Measurements from ENCODE around the gene DIP2C.
"Not testable (repeated sequence)": the region's sequence is repeated elsewhere in the genome, so short reads cannot be mapped to it uniquely, and the experiment has no call there.

The DIP2C gene

GRCh38 chr10:639751-640672 is 49.5 kb downstream of the DIP2C start:
- DNase-seq, result no peak

DNA sequence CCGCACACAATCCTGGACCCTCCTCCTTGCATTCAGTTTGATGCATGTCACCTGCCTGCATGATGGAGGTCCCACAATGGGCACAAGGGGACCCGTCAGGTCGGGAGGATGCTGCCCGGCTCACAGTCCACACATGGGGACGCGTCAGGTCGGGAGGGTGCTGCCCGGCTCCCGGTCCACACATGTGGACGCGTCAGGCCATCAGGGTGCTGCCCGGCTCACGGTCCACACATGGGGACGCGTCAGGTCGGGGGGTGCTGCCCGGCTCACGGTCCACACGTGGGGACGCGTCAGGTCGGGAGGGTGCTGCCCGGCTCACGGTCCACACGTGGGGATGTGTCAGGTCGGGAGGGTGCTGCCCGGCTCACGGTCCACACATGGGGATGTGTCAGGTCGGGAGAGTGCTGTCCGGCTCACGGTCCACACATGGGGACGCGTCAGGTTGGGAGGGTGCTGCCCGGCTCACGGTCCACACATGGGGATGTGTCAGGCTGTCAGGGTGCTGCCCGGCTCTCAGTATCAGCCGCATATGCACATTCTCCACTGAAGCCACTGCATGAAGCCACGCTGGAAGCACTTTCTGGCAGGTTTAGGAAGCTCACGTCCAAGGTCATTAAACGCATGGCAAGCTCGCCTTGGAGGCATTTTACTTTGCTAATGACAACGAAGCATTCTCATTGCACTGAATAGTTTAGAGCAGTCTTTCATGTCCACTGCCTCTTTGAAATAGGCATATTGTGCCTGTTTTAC is 50.3 kb downstream of the DIP2C start:
- DNase-seq, result no peak

- DNase-seq, result no peak
Measured at GRCh38 chr10:637771-638195, 51.7 kb downstream of the DIP2C start.

- DNase-seq, result no peak
Measured at GRCh38 chr10:637221-637620, 52.2 kb downstream of the DIP2C start.

DNA sequence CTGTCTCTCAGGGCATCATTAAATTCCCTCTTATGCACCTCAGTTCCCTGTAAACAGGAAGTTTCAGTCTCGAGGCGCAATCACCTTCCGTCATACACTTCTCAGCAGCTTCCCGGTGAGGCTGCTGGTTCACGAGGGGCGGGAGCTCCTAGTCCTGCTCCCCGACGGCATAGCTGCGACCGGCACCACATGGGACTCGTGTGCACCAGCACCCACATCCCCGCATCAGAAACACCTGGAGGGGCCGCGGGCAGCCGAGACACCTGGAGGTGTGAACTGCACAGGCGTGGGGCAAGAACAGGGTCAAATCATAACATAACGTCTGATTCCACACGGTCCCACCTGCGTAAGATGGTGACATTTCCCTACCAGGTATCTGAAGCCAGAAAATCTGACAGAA is 52.7 kb downstream of the DIP2C start:
- DNase-seq, result no peak

GRCh38 chr10:636016-636730 is 53.3 kb downstream of the DIP2C start:
- no peak for DNase-seq

GRCh38 chr10:635088-635861 is 54.2 kb downstream of the DIP2C start:
- no peak for DNase-seq

DNA sequence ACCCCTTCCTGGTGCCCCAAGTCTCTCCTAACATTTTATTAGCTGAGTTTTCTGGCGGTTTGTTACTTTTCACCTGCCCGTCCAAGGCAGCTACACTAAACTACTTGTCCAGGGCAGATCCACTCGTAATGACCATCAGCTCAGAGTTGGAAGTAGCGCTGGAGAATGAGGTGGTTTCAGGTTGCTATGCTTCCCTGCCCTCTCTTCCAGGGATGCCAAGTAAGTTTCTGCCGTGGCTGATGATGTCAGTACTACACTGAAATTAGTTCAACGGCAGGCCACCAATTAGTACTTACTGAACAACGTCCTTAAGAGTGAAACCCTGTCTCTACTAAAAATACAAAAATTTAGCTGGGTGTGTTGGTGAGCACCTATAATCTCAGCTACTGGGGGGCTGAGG is 55.2 kb downstream of the DIP2C start:
- no peak for DNase-seq

GRCh38 chr10:633279-634245 is 55.9 kb downstream of the DIP2C start:
- DNase-seq, result no peak

DNA sequence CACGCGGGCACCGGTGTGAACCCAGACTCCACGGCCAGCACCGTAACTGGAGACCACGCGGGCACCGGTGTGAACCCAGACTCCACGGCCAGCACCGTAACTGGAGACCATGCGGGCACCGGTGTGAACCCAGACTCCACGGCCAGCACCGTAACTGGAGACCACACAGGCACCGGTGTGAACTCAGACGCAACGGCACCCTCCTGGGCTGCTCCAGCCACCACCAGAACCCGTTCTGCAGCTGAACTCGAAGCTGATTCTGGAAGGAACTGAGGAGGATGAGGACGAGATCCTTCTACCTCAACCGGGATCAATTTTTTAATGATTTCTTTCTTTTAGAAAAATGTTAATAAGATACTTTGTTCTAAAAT is 56.7 kb downstream of the DIP2C start:
- not testable (repeated sequence) for DNase-seq

- DNase-seq, result not testable (repeated sequence)
Measured at GRCh38 chr10:632155-632806, 57.2 kb downstream of the DIP2C start.

GRCh38 chr10:631266-631665 is 58.2 kb downstream of the DIP2C start:
- no peak for DNase-seq

- DNase-seq, result no peak
Measured at GRCh38 chr10:630581-631073, 58.8 kb downstream of the DIP2C start.

DNA sequence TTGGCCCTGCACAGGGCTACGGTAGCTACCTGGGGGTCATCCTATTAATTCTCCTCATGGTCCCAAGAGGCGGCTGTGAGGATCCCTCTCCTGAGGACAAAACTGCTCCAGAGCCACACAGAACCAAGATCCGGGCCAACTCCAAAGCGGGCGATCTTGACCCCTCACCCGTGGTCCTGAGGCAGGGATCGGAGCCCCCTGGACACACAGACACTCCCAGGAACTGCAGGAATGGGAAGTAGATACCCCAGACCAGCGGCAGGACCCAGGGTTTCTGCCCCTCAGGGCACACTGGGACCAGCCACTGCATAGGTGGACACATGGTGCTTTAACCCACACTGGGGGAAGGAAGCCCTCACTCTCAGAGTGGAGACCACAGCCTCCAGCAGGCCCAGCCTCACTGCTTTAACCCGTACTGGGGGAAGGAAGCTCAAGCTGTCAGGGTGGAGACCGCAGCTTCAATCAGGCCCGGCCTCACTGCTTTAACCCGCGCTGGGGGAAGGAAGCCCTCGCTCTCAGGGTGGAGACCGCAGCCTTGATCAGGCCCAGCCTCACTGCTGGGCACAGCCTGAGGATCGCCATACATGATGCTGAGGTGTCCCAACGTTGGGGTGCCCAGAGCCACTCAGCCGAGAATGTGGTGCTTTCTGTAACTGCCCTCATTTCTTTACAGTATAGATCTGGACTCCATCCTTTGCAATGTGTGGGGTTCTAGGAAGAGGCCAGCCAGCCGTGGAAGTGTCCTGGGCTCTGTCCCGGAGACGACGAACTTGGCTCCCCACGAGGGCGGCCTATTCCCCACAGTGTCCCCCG is 60.1 kb downstream of the DIP2C start:
- no peak for DNase-seq

DNA sequence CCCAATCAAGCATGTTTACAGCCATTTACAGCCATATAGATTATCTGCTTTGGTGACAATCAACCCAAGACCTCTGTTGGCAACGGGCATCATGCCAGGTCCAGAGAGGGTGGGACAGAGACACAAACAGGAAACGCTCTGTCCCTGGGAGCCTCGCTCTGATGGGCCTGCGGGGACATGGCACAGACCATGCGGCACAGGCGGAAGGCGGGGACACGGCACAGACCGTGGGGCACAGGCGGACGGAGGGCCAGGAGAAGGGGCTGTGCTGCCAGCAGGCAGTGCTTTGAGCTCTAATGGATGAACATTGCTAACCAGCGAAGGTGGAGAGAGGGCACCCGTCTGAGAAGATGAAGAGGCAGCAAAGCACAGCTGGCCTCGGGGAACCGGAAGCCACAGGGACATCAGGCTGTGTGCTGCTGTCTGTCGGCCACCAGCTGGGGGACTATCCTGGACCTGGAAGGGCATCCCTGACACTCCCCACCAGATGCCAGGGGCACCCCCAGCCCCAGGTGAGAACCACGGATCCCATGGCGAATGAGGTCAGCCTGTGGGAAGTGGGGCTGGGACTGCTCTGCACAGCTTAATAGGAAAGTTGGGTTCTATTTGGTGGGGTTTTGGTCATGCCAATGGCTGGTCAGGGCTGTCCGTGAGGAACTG is 61.0 kb downstream of the DIP2C start:
- DNase-seq, result no peak

DNA sequence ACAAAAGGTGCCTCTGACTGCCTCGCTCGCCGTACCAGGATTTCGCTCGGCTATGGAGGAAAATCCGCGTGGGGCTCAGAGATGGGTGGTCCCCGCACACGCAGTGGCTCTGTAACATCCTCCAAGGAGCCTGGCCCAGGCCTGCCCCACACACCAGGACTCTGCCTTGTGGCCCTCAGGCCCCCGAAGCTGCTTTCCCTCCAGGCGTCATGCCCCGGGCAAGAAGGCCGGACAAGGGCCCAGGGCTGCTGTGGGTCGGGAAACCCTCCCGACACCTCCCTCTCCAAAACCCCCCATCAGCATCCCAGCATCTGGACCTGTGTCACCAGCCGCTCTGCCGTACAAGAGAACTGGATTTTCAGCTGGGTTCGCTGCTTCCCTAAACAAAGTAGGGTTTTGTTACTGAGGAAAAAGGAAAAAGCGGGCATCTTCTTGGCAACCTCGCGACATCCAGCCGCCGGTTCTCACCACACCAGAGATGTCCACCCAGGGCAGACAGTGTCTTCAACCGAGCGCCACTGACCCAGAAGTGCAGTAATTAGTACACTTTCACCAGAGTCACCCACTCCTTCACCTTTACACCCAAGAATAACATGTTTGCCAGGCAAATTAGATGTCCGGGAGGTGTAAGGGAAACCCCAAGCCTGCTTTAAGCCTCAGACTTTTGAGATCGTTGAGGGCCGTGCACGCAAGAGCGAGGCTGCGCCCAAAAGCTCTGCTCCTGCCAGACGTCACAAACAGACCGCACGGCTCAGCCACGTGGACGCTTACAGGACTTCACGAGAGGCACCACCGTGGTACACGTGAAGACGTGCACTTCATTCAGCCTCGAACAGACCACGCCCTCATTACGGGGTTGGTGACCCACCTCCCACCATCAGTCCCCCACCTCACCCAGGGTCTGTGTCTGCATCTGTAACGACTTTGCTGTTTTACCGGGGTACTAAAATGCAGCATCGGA is 62.2 kb downstream of the DIP2C start:
- DNase-seq, result no peak

GRCh38 chr10:625751-626711 is 63.4 kb downstream of the DIP2C start:
- DNase-seq, result no peak
